Kidney epithelial cell (primary cell): ENCODE data around the gene TM7SF3. TPM values are rescaled to one million over a fixed set of nuclear protein-coding genes. Genes with fewer than 3 reads are reported as not detected.
"Not testable (repeated sequence)": the region's sequence is repeated elsewhere in the genome, so short reads cannot be mapped to it uniquely, and the experiment has no call there.

ENCODE experiments used
- DNase-seq: peaks from one replicate; pipeline ENCODE4 v3.0.0-alpha.2; 2010; ENCODE audit warnings: low read depth
- H3K27me3 ChIP-seq: 2 replicates; pipeline ENCODE4 v1.6.0; 2011; ENCODE audit warnings: low read length; ENCODE audit not compliant: control insufficient read depth, insufficient read depth
- H3K36me3 ChIP-seq: 2 replicates; pipeline ENCODE4 v1.5.1; 2011; ENCODE audit warnings: low read length; ENCODE audit not compliant: control insufficient read depth, insufficient read depth
- H3K4me3 ChIP-seq: 2 replicates; pipeline ENCODE4 v1.5.1; 2011; ENCODE audit warnings: low read depth, mild to moderate bottlenecking, control low read depth, low read length
- CTCF ChIP-seq: IDR thresholded peaks from 2 replicates; pipeline ENCODE4 v1.5.1; 2011; ENCODE audit warnings: mild to moderate bottlenecking, moderate library complexity, low read length, control low read depth, inconsistent platforms; ENCODE audit not compliant: insufficient read depth, poor library complexity, severe bottlenecking
- total RNA-seq: library from RNA; depleted of rRNA; stranded (reverse); fragments of >200 nt; gene quantifications from 2 replicates; pipeline ENCODE4 v1.2.3, GENCODE V29; 2015

Gene TM7SF3
- total RNA-seq, 1 donor from 2014 or later = 59.5 TPM

GRCh38 chr12:27055966-27056365 is 41.8 kb upstream of the TM7SF3 start:
- Histone ChIP-seq H3K4me3 (no peak overlapping the region), H3K36me3 (no peaks in the 10 kb centered on the region)

GRCh38 chr12:27052742-27053141 is 38.6 kb upstream of the TM7SF3 start:
- no peaks in the 10 kb centered on the region for H3K27me3 ChIP-seq
- no peak for DNase-seq
- no peak for TF ChIP-seq CTCF
- no peak overlapping the region for H3K4me3 ChIP-seq
- H3K36me3 ChIP-seq = no peaks in the 10 kb centered on the region

More at GRCh38 chr12:27055966-27056365, 41.8 kb upstream of the TM7SF3 start:
- DNase-seq = no peak
- no peaks in the 10 kb centered on the region for H3K27me3 ChIP-seq
- TF ChIP-seq CTCF = no peak

- DNase-seq = no peak
- no peak overlapping the region for H3K4me3 ChIP-seq
- H3K36me3 ChIP-seq = no peaks in the 10 kb centered on the region
- no peak for TF ChIP-seq CTCF
- no peaks in the 10 kb centered on the region for H3K27me3 ChIP-seq
Measured at GRCh38 chr12:27052176-27052575, 38.0 kb upstream of the TM7SF3 start.

GRCh38 chr12:27048822-27049752 is 34.9 kb upstream of the TM7SF3 start:
- Histone ChIP-seq H3K4me3 (no peak overlapping the region), H3K27me3 (no peaks in the 10 kb centered on the region), H3K36me3 (no peaks in the 10 kb centered on the region)
- no peak for DNase-seq
- TF ChIP-seq CTCF = no peak

GRCh38 chr12:27042018-27042417 is 27.8 kb upstream of the TM7SF3 start:
- not testable (repeated sequence) for H3K36me3 ChIP-seq, H3K4me3 ChIP-seq, DNase-seq, H3K27me3 ChIP-seq

GRCh38 chr12:27040637-27041036 is 26.5 kb upstream of the TM7SF3 start:
- not testable (repeated sequence) for H3K27me3 ChIP-seq, H3K4me3 ChIP-seq, DNase-seq, H3K36me3 ChIP-seq
